ENCODE measurements around the gene COPG2.

The COPG2 gene

DNA sequence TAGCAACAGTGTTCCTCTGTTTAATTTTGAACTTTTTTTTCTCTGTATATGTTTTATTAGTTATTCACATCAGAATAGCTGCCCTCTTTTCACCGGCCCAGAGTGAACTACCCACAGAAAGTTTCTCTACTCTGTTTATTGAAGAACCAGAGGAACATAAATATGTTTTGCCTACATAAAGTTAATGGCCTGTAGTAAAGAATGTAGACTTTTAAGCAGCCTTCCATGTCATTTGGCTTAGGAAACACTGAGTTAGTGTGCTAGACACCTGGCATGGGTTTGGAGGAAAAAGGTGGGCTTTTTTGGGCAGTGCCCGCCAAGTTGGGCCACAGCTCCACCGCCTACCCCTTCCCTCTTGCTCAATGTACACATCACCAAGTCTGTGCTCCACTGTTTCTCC, 185.5 kb downstream of the COPG2 start:
- Histone ChIP-seq H3K36me3 (ENCODE audit: insufficient read depth, low read depth, low read length) (no peaks in the 10 kb centered on the region), H3K4me3 (ENCODE audit: low read length) (no peak overlapping the region), H3K4me1 (ENCODE audit: insufficient read depth, low read length) (no peaks in the 10 kb centered on the region), H3K9ac (ENCODE audit: low read depth, low read length) (no peak overlapping the region), H3K9me3 (ENCODE audit: insufficient read depth, low read depth, low read length) (peaks cover 5% of the 10 kb centered on the region; the same call in 1 of the 2 replicates), H3K27me3 (ENCODE audit: insufficient read depth, low read length) (no peaks in the 10 kb centered on the region; the same call in 1 of the 2 replicates), H3K27ac (ENCODE audit: low read length) (no peak overlapping the region)

DNA sequence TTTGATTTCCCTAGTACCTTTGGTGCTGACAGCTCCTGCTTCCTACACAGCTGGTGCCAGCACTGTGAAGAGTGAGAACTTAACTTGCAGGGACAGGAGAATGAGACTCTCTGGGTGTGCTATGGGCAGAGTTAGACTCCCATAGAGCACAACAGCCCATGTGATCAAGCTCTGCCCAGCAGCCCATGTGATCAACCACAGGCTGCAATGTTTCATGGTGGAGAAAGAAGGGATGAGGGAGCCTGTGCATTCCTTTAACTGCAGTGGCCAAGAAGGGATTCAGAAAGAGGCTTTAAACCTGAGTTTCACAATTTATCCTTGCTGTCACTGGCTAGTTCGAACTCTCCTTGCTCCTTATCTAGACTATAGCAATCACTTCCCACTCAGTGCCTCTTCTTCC, 186.7 kb downstream of the COPG2 start:
- no peak overlapping the region for H3K9ac ChIP-seq (ENCODE audit: low read depth, low read length)
- H3K9me3 ChIP-seq (ENCODE audit: insufficient read depth, low read depth, low read length) = peaks cover 10% of the 10 kb centered on the region; the same call in 1 of the 2 replicates
- no peaks in the 10 kb centered on the region; the same call in 1 of the 2 replicates for H3K27me3 ChIP-seq (ENCODE audit: insufficient read depth, low read length)
- H3K4me1 ChIP-seq (ENCODE audit: insufficient read depth, low read length) = no peaks in the 10 kb centered on the region
- H3K4me3 ChIP-seq (ENCODE audit: low read length) = no peak overlapping the region
- H3K36me3 ChIP-seq (ENCODE audit: insufficient read depth, low read depth, low read length) = no peaks in the 10 kb centered on the region
- H3K27ac ChIP-seq (ENCODE audit: low read length) = no peak overlapping the region

DNA sequence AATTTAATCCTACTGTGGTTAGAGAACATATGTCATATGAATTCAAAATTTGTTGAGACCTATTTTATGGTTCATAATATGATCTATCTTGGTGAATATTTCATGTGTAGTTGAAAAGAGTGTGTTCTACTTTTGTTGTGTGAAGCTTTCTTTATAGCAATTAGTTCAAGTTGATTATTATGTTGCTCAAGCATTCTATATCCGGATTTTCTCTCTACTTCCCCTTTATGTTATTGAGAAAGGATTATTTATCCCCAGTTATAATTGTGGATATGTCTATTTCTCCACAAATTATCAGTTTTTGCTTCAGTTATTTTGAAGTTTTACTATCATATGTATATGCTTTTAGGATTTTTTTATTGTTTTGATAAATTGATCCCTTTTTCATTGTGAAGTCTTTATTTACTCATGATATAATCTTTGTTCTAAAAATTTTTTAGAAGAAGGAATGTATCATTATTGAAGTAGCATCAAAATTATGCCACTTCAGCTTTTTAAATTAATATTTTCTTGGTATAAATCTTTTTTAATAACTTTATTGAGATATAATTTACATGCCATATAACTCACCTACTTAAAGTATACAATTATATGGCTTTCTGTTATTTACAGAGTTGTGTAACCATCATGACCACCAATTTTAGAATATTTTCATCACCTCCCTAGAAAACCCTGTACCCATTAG, 188.7 kb downstream of the COPG2 start:
- no peaks in the 10 kb centered on the region for H3K27me3 ChIP-seq (ENCODE audit: insufficient read depth, low read length)
- H3K36me3 ChIP-seq (ENCODE audit: insufficient read depth, low read depth, low read length) = no peaks in the 10 kb centered on the region
- H3K4me3 ChIP-seq (ENCODE audit: low read length) = no peak overlapping the region
- H3K9ac ChIP-seq (ENCODE audit: low read depth, low read length) = no peak overlapping the region
- peaks cover 10% of the 10 kb centered on the region; the same call in 1 of the 2 replicates for H3K9me3 ChIP-seq (ENCODE audit: insufficient read depth, low read depth, low read length)
- no peak overlapping the region for H3K27ac ChIP-seq (ENCODE audit: low read length)
- H3K4me1 ChIP-seq (ENCODE audit: insufficient read depth, low read length) = peaks cover 4% of the 10 kb centered on the region; the same call in 1 of the 2 replicates

DNA sequence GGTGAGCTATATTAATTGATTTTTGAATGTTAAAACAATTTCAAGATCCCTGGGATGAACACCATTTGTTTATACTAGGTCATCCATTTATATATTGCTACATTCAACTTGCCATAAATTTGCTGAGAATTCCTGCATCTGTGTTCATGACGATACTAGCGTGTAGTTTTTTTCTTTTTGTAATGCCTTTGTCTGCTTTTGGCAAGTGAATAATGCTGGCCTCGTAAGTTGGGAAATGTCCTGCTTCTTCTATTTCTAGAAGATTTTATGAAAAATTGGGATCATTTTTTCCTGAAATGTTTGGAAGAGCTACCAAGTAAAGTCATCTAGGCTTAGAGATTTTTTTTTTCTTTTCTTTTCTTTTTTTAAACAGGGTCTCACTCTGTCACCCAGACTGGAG, 189.6 kb downstream of the COPG2 start:
- H3K27me3 ChIP-seq (ENCODE audit: insufficient read depth, low read length) = no peaks in the 10 kb centered on the region
- no peaks in the 10 kb centered on the region for H3K36me3 ChIP-seq (ENCODE audit: insufficient read depth, low read depth, low read length)
- no peak overlapping the region for H3K9ac ChIP-seq (ENCODE audit: low read depth, low read length)
- peaks cover 10% of the 10 kb centered on the region; the same call in 1 of the 2 replicates for H3K9me3 ChIP-seq (ENCODE audit: insufficient read depth, low read depth, low read length)
- peaks cover 4% of the 10 kb centered on the region; the same call in 1 of the 2 replicates for H3K4me1 ChIP-seq (ENCODE audit: insufficient read depth, low read length)
- H3K27ac ChIP-seq (ENCODE audit: low read length) = no peak overlapping the region
- H3K4me3 ChIP-seq (ENCODE audit: low read length) = no peak overlapping the region

DNA sequence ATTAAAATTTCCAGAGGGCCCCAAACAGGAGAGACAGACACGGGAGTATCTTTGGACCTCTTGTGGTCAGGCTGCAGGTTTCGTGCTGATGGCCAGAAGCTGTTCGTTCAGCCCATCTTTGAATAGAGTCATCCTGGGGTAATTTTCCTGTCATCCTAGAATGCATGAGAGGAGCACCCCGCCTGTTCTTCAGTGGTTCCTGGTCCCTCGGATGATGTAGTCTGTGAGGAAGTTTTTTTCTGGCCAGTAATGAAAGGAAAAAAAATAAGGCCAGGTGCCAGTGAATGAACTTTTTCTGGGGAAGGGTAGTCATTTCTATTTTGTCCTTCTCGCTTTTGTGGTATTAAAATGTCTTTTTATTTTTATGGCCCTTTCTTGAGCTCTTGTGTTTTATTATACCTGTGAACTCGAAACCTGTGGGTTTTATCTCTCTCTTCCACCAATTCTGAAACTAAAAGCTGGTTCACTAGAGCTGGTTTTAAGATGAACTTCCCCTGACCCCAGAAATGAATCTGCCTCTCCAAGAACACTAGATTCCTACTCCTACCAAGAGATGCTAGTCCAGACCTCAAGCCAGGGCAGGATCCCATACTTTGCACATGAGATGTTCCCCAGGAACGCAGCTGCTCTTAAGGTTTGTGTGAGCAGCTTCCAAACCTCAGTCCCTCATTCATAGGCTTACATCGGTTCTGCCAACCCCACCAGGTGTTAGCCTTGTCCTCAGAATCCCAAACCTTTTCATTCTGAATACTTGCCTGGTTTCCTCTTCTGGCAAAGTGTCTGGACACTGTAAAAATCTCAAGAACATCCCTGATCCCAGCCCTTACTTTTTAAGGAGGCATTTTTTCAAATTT, 192.0 kb downstream of the COPG2 start:
- no peak overlapping the region for H3K27ac ChIP-seq (ENCODE audit: low read length)
- H3K9me3 ChIP-seq (ENCODE audit: insufficient read depth, low read depth, low read length) = peaks cover 10% of the 10 kb centered on the region; the same call in 1 of the 2 replicates
- no peak overlapping the region for H3K9ac ChIP-seq (ENCODE audit: low read depth, low read length)
- H3K36me3 ChIP-seq (ENCODE audit: insufficient read depth, low read depth, low read length) = no peaks in the 10 kb centered on the region
- no peak overlapping the region for H3K4me3 ChIP-seq (ENCODE audit: low read length)
- no peaks in the 10 kb centered on the region for H3K27me3 ChIP-seq (ENCODE audit: insufficient read depth, low read length)
- peaks cover 4% of the 10 kb centered on the region; the same call in 1 of the 2 replicates for H3K4me1 ChIP-seq (ENCODE audit: insufficient read depth, low read length)

DNA sequence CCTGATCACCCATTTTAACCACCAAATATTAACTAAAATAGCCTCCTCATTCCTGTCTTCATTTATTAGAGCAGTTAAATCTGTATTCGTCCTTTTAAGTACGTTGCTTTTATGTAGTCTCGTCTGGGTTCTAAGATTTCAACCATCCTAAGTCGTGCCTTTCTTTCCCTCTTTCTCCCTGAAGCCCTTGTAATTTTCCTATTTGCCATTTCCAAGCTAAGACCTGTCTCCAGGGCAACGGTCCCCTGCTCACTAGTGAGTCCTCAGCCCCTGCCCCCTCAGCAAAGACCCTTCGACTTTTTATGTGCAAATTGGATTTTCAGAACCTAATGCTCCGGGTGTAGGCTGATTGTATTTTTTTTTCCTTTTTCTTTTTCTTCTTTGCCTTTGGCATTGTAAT, 192.8 kb downstream of the COPG2 start:
- Histone ChIP-seq H3K27ac (ENCODE audit: low read length) (no peak overlapping the region), H3K4me1 (ENCODE audit: insufficient read depth, low read length) (peaks cover 4% of the 10 kb centered on the region; the same call in 1 of the 2 replicates), H3K27me3 (ENCODE audit: insufficient read depth, low read length) (no peaks in the 10 kb centered on the region), H3K36me3 (ENCODE audit: insufficient read depth, low read depth, low read length) (no peaks in the 10 kb centered on the region), H3K9me3 (ENCODE audit: insufficient read depth, low read depth, low read length) (peaks cover 10% of the 10 kb centered on the region; the same call in 1 of the 2 replicates), H3K9ac (ENCODE audit: low read depth, low read length) (no peak overlapping the region), H3K4me3 (ENCODE audit: low read length) (no peak overlapping the region)

GRCh38 chr7:130473876-130474275, 194.7 kb downstream of the COPG2 start:
- no peak overlapping the region for H3K4me3 ChIP-seq (ENCODE audit: low read length)
- H3K27me3 ChIP-seq (ENCODE audit: insufficient read depth, low read length) = no peaks in the 10 kb centered on the region
- no peak overlapping the region for H3K9ac ChIP-seq (ENCODE audit: low read depth, low read length)
- no peak overlapping the region for H3K27ac ChIP-seq (ENCODE audit: low read length)
- peaks cover 10% of the 10 kb centered on the region; the same call in 1 of the 2 replicates for H3K9me3 ChIP-seq (ENCODE audit: insufficient read depth, low read depth, low read length)
- no peaks in the 10 kb centered on the region for H3K36me3 ChIP-seq (ENCODE audit: insufficient read depth, low read depth, low read length)
- H3K4me1 ChIP-seq (ENCODE audit: insufficient read depth, low read length) = peaks cover 4% of the 10 kb centered on the region; the same call in 1 of the 2 replicates

DNA sequence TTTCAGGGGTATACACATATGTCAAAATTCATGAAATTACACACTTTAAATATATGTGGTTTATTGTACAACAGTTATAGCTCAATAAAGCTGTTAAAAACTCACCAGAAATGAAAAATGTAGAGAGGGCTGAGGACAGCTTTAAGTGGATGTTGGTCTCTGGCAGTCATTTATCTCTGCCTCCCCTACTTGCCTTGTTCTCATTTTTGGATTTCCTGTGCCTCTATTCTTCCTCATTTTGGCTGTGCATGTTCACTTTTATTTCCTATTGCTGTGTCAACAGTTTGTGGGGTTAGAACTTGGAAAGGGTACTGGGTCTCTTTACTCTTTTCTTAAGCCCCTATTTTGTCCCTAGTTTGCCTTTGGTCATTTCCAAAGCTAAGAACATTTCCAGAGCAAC, 195.3 kb downstream of the COPG2 start:
- H3K27ac ChIP-seq (ENCODE audit: low read length) = no peak overlapping the region
- no peaks in the 10 kb centered on the region for H3K27me3 ChIP-seq (ENCODE audit: insufficient read depth, low read length)
- H3K4me3 ChIP-seq (ENCODE audit: low read length) = no peak overlapping the region
- peaks cover 8% of the 10 kb centered on the region; the same call in 1 of the 2 replicates for H3K9me3 ChIP-seq (ENCODE audit: insufficient read depth, low read depth, low read length)
- no peaks in the 10 kb centered on the region for H3K36me3 ChIP-seq (ENCODE audit: insufficient read depth, low read depth, low read length)
- no peak overlapping the region for H3K9ac ChIP-seq (ENCODE audit: low read depth, low read length)
- peaks cover 4% of the 10 kb centered on the region; the same call in 1 of the 2 replicates for H3K4me1 ChIP-seq (ENCODE audit: insufficient read depth, low read length)

- H3K27ac ChIP-seq (ENCODE audit: low read length) = no peak overlapping the region
- no peaks in the 10 kb centered on the region for H3K9me3 ChIP-seq (ENCODE audit: insufficient read depth, low read depth, low read length)
- no peak overlapping the region for H3K9ac ChIP-seq (ENCODE audit: low read depth, low read length)
- H3K4me1 ChIP-seq (ENCODE audit: insufficient read depth, low read length) = peaks cover 4% of the 10 kb centered on the region; the same call in 1 of the 2 replicates
- no peaks in the 10 kb centered on the region for H3K36me3 ChIP-seq (ENCODE audit: insufficient read depth, low read depth, low read length)
- no peak overlapping the region for H3K4me3 ChIP-seq (ENCODE audit: low read length)
- H3K27me3 ChIP-seq (ENCODE audit: insufficient read depth, low read length) = no peaks in the 10 kb centered on the region
These were observed 196.6 kb downstream of the COPG2 start for GRCh38 chr7:130471974-130472373.

DNA sequence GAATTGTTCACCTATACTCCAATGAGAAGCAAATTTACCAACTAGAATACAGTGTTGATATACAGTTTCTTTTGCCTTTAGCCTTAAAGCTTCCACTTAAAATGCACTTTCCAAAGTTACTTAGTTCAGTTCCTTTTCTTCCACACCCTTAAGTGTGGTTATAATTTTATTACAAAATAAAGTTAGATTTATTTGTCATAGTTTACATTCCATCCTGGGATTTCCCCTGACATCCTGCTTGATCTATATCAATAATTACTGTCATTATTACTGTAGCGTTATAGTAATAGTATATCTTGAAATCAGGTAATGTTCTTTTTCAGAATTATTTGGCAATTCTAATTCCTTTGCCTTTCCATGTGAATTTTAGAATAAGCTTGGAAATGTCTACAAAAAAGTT, 199.9 kb downstream of the COPG2 start:
- Histone ChIP-seq H3K36me3 (ENCODE audit: insufficient read depth, low read depth, low read length) (no peaks in the 10 kb centered on the region), H3K9ac (ENCODE audit: low read depth, low read length) (no peak overlapping the region), H3K4me3 (ENCODE audit: low read length) (no peak overlapping the region), H3K27me3 (ENCODE audit: insufficient read depth, low read length) (no peaks in the 10 kb centered on the region), H3K27ac (ENCODE audit: low read length) (no peak overlapping the region), H3K9me3 (ENCODE audit: insufficient read depth, low read depth, low read length) (no peaks in the 10 kb centered on the region), H3K4me1 (ENCODE audit: insufficient read depth, low read length) (no peaks in the 10 kb centered on the region)

- Histone ChIP-seq H3K36me3 (ENCODE audit: insufficient read depth, low read depth, low read length) (no peaks in the 10 kb centered on the region), H3K4me3 (ENCODE audit: low read length) (no peak overlapping the region), H3K27ac (ENCODE audit: low read length) (no peak overlapping the region), H3K4me1 (ENCODE audit: insufficient read depth, low read length) (no peaks in the 10 kb centered on the region), H3K9ac (ENCODE audit: low read depth, low read length) (no peak overlapping the region), H3K27me3 (ENCODE audit: insufficient read depth, low read length) (no peaks in the 10 kb centered on the region), H3K9me3 (ENCODE audit: insufficient read depth, low read depth, low read length) (peaks cover 11% of the 10 kb centered on the region; the same call in 1 of the 2 replicates)
These were observed 204.8 kb downstream of the COPG2 start for GRCh38 chr7:130463553-130464434.

Data from iPS-20b (cell line).